HG03103 (cell line): ENCODE data around the gene NMUR2.
A peak's percentile ranks its signal among the peaks of the same experiment; 100 is the strongest.

ENCODE experiments used
- ATAC-seq: cut with Tn5 transposase; IDR thresholded peaks from one replicate; pipeline ENCODE4 v1.9.1; 2021; ENCODE audit warnings: low read depth; ENCODE audit not compliant: unreplicated experiment

NMUR2 gene

DNA sequence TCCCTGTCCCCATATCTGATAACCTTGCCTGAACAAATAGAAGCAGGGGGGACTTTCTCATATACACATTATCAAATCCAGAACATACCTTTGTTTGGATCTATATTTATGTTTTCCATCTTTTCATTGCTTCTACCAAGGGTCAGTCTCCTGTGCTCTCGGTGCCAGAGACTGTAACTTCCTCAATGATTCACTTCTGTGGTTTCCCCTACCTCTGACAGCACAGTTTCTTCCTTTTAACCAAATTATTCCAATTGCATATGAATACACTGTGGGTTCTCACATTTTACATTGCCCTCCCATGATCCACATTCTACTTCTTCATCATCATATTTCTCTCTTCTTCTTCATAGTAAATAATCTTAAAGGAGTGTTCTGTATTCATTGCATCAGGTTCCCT, 32.2 kb downstream of the NMUR2 start:
- no peak for ATAC-seq

DNA sequence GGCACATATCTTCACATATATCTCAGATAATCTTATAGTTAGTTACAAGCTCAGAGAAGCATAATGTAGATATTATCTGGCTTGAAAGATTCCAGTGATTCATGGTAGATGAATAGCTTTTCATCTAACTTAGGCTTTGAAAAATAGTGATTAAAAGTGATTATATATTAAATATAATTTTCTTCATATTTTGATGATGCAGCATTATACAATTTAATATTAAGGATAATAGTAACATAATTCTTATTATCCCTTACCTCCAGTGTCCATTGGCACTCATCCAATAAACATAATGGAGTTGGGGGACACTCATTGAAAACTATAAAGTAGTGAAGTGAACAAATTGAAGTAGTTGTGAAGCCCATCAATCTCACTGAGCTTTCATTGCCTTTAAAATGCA, 35.8 kb downstream of the NMUR2 start:
- no peak for ATAC-seq

DNA sequence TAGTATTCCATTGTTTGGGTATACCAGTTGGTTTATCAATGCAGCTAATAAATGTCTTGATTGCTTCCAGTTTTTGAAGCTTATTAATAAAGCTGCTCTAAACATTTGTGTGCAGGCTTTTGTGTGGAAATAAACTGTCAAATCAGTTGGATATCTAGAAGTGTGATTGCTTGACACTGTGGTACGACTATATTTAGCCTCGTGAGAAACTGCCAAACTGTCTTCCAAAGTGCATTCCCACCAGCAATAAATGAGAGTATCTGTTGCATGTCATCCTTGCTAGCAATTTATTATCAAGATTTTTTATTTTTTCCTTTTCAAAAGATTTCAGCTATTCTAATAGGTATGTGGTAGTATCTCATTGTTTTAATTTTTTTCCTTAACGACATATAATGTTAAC, 37.5 kb downstream of the NMUR2 start:
- no peak for ATAC-seq

DNA sequence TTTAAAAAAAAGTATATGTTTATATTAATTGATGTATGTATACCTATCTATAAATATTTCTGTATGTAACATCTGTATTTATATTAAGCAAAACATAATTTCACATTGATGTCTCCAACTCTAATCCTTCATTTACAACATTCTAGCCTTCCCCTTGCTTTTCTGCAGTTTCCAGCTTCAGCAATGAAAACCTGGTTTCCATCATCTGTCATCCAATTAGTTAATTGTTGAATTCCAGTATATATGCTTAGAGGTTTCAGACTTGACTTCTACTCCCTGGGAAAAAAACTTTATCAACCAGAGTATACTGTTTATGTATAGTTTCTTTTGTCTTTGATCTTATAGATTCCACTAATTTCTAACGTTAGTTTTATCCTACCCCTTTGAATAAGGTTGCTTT, 38.4 kb downstream of the NMUR2 start:
- no peak for ATAC-seq

DNA sequence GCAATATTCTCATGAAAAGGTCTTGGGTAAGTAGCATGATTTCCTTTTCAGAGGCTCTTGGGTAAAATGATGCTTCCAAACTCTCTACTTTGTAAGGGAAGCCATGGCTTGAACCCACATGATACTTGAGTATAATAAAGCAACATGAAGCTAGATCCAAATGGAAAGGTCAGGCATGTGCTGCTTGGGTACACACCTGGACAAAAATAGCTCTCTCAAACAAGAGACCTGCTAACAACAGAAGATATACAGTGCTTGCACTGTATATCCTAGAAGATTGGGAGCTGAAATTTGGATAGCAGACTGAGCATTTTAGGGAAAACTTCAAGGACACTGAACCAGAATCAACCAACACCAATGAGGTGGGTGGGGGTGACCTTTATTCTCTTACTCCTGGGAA, 40.2 kb downstream of the NMUR2 start:
- no peak for ATAC-seq

DNA sequence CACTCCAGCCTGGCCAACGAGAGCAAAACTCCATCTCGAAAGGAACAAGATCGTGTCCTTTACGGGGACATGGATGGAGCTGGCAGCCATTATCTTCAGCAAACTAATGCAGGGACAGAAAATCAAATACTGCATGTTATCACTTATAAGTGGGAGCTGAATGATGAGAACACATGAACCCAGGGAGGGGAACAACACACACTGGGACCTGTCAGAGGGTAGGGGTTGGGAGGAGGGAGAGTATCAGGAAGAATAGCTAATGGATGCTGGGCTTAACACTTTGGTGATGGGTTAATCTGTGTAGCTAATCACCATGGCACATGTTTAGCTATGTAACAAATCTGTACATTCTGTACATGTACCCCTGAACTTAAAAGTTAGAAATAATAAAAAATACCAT, 40.9 kb downstream of the NMUR2 start:
- no peak for ATAC-seq

DNA sequence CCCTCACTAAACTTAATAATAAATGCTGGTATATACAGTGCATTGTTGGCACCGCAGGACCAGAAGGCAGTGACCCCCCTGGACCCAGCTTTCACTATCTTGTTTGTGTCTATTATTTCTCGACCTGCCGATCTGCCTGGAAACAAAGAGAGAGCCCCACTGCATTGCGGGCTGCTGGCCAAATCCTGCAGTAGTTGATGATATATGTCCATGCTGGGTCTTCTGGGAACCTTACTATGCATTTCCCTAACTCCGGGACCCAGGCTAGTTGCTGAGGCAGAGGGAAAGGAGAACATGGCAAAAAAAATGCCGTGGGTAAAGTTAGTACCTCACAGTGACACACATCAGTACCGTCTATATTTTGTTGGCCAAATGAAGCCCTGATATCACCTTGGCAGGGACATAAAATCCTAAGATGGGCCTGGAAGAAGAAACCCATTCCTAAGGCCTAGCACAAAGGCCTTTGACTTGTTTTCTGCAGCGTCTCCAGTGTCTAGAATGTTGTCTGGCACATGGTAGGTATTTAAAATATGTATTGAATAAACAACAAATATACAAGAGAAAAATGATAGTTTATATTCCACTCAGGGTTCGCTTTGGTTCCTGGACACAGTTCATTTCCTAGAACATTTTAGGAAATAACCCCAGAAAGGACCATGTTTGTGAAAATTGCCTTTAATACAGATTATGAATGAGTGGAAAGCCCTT, 46.1 kb downstream of the NMUR2 start:
- ATAC-seq: no peak

DNA sequence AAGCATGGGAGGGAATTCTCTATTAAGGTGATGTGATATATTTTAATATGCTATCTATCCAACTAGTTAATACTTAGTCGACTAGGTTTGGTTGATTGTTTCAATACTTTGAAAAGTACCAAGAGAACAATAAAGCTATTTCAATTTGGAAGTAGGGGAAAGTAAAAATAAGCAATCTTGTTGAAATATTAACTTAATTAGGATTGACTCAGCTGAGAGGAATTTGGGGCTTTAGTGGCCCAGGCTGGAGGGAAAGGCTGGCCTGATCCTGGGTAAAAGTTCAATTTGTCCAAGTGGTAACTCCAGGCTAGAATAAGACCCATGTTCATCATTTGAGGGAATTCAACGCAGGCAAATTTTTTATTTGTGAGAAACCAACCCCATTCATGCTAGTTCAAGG, 48.6 kb downstream of the NMUR2 start:
- ATAC-seq: no peak

DNA sequence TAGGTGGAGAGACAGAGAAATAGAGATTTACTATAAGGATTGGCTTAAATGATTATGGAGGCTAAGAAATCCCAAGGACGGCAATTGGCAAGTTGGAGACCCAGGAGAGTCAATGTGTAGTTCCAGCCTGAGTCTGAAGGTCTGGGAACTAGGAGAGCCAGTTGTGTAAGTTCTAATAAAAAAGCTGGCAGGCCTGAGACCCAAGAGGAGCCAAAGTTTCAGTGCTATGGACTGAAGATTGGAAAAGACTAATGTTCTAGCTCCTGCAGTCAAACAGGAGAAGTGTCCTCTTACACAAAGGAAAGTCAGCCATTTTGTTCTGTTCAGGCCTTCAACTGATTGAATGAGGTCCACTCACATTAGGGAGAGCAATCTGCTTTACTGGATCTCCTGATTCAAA, 50.0 kb downstream of the NMUR2 start:
- ATAC-seq: no peak

DNA sequence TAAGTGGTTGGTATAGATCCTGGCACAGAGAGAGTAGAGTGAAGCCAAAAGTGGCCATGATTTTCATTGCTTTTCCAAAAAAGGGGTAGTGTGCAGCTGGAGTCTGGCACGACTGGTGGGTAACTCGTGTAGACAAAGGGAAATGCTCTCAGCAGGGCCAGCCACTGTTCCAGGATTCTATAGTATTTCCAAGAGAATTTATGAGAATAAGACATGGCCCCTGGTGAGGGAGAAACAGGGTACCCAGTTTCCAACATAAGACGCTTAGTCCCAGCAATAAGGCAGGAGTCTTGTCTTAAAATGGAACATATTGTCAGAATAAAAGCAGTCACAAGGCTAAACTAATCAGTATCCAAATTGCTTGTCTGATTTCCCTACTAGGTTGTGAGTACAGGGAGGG, 52.1 kb downstream of the NMUR2 start:
- ATAC-seq: no peak

DNA sequence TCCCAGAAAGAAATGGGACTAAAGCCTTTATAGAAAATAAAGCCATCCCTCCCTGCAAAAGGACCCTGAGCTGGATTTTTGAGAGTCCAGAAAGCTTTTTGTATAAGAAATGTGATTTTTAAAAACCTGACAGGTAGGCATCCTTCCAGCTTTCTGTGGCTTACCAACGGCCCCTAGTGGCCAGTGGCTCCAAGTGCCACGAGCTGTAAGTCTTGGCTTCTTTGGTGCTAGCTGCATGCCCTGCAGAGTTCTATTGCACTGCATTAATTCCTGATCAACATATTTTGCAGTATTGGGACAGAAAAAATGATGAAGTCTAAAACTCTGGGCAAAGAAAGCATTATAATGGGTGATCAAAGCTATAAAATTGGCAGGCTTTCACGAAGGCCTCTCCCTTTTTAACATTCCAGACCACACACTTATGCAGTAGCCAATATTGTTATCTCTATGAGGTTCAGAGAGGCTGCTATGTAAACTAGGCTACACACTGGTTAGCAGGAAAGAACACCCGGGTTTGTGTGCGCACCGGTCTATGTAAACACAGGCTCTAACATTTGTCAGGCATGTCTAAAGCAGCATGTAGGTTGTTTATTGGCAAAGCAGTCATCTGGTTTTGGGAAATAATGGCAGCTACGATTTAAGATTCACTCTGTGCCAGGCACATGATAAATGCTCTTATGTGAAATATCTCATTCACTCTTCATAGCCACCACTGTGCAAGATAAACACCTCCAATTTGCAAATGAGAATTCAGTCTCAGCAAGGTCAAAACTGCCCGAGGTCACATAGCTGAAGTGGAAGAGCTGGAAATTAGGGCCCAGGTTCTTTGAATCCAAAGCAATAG, 55.2 kb downstream of the NMUR2 start:
- peak; percentile 97 for ATAC-seq
